ENCODE results near the gene TMEM259. TPM values are rescaled to one million over a fixed set of nuclear protein-coding genes. Genes with fewer than 3 reads are reported as not detected.

Gene TMEM259
- total RNA-seq, 1 experiment from 2014 or later, result 171 TPM

- Histone ChIP-seq H3K9ac (ENCODE audit: extremely low read depth, insufficient read length, low read length) (no peak overlapping the region), H2BK15ac (ENCODE audit: low read depth, low read length) (no peak overlapping the region), H3K56ac (ENCODE audit: insufficient read length, low read depth, low read length) (no peak overlapping the region), H3K23ac (ENCODE audit: insufficient read length, low read depth, low read length) (no peak overlapping the region), H3K79me2 (ENCODE audit: insufficient read depth, low read length) (0 out of 2 replicates have a peak, but pooled peaks cover 2% of the 10 kb centered on the region), H3K18ac (ENCODE audit: insufficient read length, low read depth, low read length) (no peak overlapping the region), H3K79me1 (ENCODE audit: insufficient read depth, low read depth, low read length, poor library complexity, severe bottlenecking) (no peaks in the 10 kb centered on the region), H4K91ac (ENCODE audit: insufficient read length, low read depth, low read length) (no peak overlapping the region), H3K27ac (ENCODE audit: insufficient read length, low read depth, low read length) (no peak overlapping the region), H3K9me3 (ENCODE audit: control insufficient read depth, low read depth, low read length) (no peaks in the 10 kb centered on the region), H3K27me3 (ENCODE audit: insufficient read depth, low read length) (peaks cover 6% of the 10 kb centered on the region), H3K4ac (ENCODE audit: low read depth, low read length) (no peak overlapping the region), H2AK5ac (ENCODE audit: insufficient read length, low read length) (no peak overlapping the region), H3T11ph (ENCODE audit: low read length) (no peak overlapping the region), H4K20me1 (ENCODE audit: control insufficient read depth, insufficient read depth, insufficient read length) (no peaks in the 10 kb centered on the region), H3K4me1 (ENCODE audit: insufficient read depth, low read length) (no peaks in the 10 kb centered on the region), H4K5ac (ENCODE audit: insufficient read length, low read depth, low read length) (no peak overlapping the region), H4K8ac (replicated peaks; ENCODE audit: insufficient read length, low read depth, low read length) (no peak overlapping the region), H2BK5ac (ENCODE audit: insufficient read length, low read length) (no peak overlapping the region), H2AFZ (ENCODE audit: low read length) (no peak overlapping the region), H2BK120ac (ENCODE audit: low read depth, low read length, poor library complexity, severe bottlenecking) (no peak overlapping the region), H3K23me2 (ENCODE audit: insufficient read length, low read depth, low read length, poor library complexity, severe bottlenecking) (peaks cover 10% of the 10 kb centered on the region), H2BK20ac (ENCODE audit: low read depth, low read length, poor library complexity, severe bottlenecking) (no peak overlapping the region), H3K14ac (ENCODE audit: insufficient read depth, low read length) (no peak overlapping the region), H2BK12ac (ENCODE audit: insufficient read length, low read depth, low read length) (no peak overlapping the region), H3K4me2 (ENCODE audit: insufficient read depth, insufficient read length, low read length) (no peak overlapping the region)
- Mint-ChIP-seq H3K4me3 (no peak overlapping the region), H3K4me1 (peaks cover 0 to 3% of the 10 kb centered on the region in 2 experiments; a peak in 2 of 4 replicates), H3K27me3 (ENCODE audit: low read depth) (peaks cover 16% of the 10 kb centered on the region), H3K27ac (peak overlapping the region; percentile 20 to 49 (median 46); a peak in 4 of 7 replicates), H3K36me3 (ENCODE audit: insufficient read depth in 1 of 3, low read depth in 3 of 3) (peaks cover 0 to 18% (median 8%) of the 10 kb centered on the region in 3 experiments; a peak in 4 of 7 replicates), H3K9me3 (no peaks in the 10 kb centered on the region)
- no CpG with 5 or more reads among the region's 70 CpGs for WGBS (ENCODE audit: extremely low coverage, insufficient read length, low lambda C conversion rate)
- DNase-seq, result no peak
- no peak for TF ChIP-seq CTCF (conservative IDR thresholded peaks at IDR 0.05)
Measured at GRCh38 chr19:1004803-1005664, 15.9 kb downstream of the TMEM259 start.

All from H9 (cell line).